CD4-positive, alpha-beta T cell treated with Interleukin-6 for 4 hours (primary cell): Measurements from ENCODE around the gene GDPD5.

Experiments
- DNase-seq: peaks from one replicate; pipeline ENCODE4 v3.0.0-alpha.2; 2020; ENCODE audit warnings: mixed read lengths

GDPD5 gene

GRCh38 chr11:75388386-75389275 is 137.1 kb downstream of the GDPD5 start:
- DNase-seq, result peak; percentile 70

GRCh38 chr11:75387736-75388294 is 137.9 kb downstream of the GDPD5 start:
- no peak for DNase-seq

GRCh38 chr11:75386942-75387630 is 138.7 kb downstream of the GDPD5 start:
- no peak for DNase-seq
